GM18502 (cell line): ENCODE data around the gene MAGI2.
"Not testable (repeated sequence)": the region's sequence is repeated elsewhere in the genome, so short reads cannot be mapped to it uniquely, and the experiment has no call there.

Experiments used
- ATAC-seq: cut with Tn5 transposase; IDR thresholded peaks from one replicate; pipeline ENCODE4 v1.9.1; 2021; ENCODE audit warnings: mild to moderate bottlenecking; ENCODE audit not compliant: unreplicated experiment, poor library complexity

The MAGI2 gene

DNA sequence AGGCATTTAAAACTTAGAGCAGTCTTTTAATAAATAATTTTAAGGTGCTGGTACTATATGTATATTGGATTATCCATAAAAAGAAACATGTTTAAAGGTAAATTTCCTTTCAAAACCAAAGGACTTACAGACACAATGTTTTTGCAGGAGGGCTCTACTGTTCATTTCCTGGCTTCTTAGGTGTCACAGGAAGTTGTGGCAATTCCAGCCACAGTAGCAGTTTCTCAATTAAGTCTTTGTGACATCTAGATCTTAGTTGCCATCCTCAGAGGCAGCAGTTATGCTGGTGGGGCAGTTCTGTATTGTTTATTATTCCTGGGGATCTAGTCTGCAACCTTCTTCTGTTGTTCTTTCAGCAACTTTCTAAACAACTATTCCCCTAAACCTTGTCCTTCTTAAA is 460.1 kb downstream of the MAGI2 start:
- no peak for ATAC-seq

- ATAC-seq = no peak
Measured at GRCh38 chr7:78985509-78985908, 468.0 kb downstream of the MAGI2 start.

- no peak for ATAC-seq
Measured at GRCh38 chr7:78983483-78983882, 470.0 kb downstream of the MAGI2 start.

DNA sequence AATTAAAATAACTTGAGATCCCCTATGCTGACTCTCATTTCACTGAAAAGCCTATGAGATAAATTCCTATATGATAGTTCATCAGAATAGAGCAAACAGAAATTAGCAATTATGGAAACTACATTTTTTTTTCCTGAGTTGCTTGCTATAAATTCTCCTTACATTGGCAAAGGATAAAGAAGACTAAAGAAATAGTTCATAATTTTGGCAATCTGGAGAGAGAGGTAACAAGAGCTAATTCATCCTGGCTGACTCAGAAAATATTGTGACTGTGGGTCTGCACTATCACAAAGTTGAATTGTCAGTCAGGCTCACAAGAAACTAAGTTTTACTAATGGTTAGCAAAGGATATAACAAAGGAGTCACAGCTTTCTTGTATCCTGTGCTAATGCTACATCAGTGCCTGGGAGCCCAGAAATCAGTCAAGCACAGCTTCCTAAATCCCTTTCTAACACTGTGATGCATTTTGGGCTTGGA is 483.0 kb downstream of the MAGI2 start:
- ATAC-seq = no peak

- no peak for ATAC-seq
Measured at GRCh38 chr7:78968951-78969350, 484.5 kb downstream of the MAGI2 start.

DNA sequence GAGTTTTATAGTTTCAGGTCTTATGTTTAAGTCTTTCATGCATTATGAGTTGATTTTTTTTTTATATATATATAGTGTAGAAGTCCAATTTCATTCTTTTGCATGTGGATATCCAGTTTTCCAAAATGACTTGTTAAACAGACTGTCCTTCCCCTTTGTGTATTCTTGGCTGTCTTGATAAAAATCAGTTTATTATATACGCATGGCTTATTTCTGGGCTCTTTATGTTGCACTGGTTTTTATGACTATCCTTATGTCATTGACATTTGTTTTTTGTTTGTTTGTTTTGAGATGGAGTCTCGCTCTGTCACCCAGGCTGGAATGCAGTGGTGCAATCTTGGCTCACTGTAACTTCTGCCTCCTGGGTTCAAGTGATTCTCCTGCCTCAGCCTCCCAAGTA is 485.9 kb downstream of the MAGI2 start:
- not testable (repeated sequence) for ATAC-seq

DNA sequence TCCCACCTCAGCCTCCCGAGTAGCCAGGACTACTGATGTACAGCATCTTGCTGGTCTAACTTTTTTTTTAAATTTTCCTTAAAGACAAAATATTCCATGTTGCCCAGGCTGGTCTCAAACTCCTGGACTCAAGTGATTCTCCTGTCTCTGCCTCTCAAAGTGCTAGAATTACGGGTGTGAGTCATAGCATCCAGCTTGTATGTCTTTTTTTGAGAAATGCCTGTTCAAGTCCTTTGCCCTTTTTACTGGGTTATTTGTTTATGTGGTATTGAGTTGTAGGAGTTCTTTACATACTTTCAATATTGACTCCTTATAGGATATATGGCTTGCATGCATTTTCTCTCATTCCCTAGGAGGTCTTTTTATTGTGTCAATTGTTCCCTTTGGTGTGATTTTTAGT is 486.4 kb downstream of the MAGI2 start:
- ATAC-seq = no peak

- no peak for ATAC-seq
Measured at GRCh38 chr7:78959477-78959876, 494.0 kb downstream of the MAGI2 start.

- ATAC-seq = no peak
Measured at GRCh38 chr7:78955329-78955728, 498.1 kb downstream of the MAGI2 start.

DNA sequence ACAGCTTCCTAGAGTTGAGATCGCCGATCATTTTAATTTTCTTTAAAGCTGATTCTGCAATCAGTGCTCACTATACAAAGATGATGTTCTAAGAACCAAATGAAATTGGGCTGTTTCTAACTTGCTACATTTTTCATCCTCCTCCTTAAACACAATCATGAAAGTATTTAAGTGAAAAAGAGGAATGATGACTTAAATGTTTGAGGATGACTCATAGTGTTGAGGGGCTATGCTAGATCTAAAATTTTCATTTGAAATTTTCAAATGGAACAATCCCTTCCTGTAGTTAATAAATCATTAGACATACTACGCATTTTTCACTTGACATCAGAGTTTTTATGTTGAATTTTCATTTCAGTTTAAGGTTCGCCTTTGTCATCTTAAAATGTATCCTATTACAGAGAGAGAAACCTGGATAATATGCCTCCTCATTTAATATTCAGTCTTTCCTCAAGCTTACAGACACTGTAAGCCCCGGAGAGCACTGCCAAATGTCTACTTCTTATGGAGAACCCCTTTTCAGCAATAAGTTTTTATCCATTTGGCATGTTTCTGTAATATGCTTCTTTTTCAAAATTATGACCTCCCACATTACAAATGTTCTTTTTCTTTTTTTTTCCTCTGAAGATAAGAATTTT is 499.6 kb downstream of the MAGI2 start:
- ATAC-seq = no peak

GRCh38 chr7:78953090-78953489 is 500.4 kb downstream of the MAGI2 start:
- no peak for ATAC-seq

DNA sequence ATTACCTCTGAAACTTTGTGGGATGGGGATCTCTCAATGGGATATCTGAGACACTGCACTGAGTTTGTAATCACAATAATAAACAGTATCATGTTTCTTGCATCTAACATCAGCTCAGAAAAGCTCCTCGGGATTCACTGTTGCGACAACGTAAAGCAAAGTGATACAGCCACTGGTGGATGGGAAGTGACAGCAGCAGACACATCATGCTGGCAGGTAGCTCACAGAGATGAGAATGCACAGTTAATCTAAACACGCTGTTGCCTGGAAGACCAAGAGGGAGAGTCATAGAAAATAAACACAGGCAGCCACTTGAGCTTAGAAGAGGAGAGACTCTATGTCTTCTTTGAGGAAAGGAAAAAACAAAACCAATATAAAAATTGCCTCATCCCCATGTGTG is 513.8 kb downstream of the MAGI2 start:
- no peak for ATAC-seq

GRCh38 chr7:78924581-78924980 is 528.9 kb downstream of the MAGI2 start:
- no peak for ATAC-seq

GRCh38 chr7:78912781-78913180 is 540.7 kb downstream of the MAGI2 start:
- no peak for ATAC-seq

DNA sequence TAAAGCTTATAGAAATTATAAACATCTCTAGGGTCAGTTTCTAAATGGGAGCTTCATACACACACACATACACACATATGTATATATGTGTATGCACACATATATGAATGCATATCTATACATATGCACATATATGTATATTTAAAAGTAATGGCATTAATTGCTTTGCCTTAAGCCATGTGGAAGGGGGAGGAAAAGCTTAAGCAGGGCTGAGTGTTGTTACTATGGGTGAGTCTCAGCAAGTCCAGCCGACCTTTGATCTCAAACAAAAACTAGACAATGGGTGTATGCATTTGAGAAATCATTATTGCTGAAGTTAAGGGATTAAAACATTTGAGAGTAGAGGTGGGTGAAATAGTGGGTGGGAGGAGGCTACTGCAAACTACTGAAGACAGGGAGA is 546.7 kb downstream of the MAGI2 start:
- ATAC-seq = no peak

DNA sequence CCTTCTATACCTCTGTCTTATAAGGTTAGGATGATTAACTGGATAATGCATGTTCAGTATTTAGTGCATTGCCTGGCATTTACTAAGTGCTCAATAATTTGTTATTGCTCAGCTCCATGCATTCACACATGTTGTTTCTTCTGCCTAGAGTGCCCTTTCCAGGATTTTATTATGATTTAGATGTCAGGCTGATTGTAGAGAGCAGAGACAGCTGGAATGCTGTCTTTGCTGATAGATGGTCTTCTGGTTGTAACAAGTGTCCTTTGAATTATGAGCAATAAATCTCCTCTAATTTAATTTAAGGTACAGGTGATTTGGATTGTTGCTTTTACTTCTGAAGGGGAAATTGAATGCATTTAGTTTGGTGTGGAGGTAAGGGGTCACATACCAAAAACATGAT is 548.0 kb downstream of the MAGI2 start:
- ATAC-seq = no peak

DNA sequence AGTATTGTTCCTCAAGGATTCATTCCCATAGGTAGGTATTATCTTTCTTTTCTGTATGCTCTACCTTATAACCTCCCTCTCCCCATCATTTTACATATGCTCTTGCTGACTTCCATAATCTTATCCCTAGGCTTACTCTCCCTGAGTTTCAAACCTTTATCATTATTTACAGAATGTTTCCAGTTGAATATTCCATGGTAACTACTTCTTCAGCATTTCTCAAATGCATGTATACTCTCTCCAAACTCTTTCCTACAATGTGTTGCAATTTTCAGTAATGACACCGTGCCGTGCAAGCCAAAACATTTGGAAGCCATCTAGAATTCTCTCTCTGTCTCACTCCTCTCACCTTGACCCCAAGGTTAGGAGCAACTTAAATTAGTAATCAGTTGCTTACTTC is 548.5 kb downstream of the MAGI2 start:
- no peak for ATAC-seq

- no peak for ATAC-seq
Measured at GRCh38 chr7:78901566-78901965, 551.9 kb downstream of the MAGI2 start.

DNA sequence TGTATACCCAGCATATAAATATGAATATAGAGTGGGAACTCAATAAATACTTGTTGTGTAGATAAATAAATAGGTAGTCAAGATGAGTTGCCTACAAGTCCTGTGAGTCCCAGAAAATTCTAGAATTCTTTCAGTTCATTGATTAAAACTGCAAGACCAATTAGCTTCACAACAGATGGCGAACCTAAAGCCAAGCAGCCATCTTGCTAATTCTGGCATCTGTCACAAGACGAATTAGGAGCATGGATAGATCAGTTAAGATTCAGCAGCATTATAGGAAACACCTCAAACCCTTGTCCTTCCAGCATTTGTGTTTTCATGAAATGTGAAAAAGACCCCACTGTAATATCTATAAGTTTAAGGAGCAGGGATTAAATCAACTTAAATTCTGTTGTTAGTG is 552.7 kb downstream of the MAGI2 start:
- no peak for ATAC-seq

GRCh38 chr7:78895393-78895792 is 558.1 kb downstream of the MAGI2 start:
- no peak for ATAC-seq

- ATAC-seq = no peak
Measured at GRCh38 chr7:78879206-78879605, 574.3 kb downstream of the MAGI2 start.

DNA sequence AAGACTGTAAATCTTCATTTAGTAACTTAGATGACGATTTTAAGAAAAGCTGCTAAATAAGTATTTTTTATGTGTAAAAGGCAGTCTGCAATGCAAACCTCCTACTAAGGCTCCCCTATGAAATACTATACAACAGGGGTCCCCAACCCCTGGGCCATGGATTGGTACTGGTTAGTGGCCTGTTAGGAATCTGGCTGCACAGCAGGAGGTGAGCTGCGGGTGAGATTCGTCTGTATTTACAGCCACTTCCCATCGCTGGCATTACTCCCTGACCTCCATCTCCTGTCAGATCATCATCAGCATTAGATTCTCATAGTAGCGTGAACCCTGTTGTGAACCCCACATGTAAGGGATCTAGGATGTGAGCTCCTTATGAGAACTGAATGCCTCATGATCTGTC is 580.4 kb downstream of the MAGI2 start:
- ATAC-seq = no peak

GRCh38 chr7:78864339-78864738 is 589.1 kb downstream of the MAGI2 start:
- ATAC-seq = no peak
